GM18909 (cell line): ENCODE data around the gene SERPINC1.
A peak's percentile ranks its signal among the peaks of the same experiment; 100 is the strongest.
"Not testable (repeated sequence)": the region's sequence is repeated elsewhere in the genome, so short reads cannot be mapped to it uniquely, and the experiment has no call there.

Experiments used
- ATAC-seq: cut with Tn5 transposase; IDR thresholded peaks from one replicate; pipeline ENCODE4 v1.9.1; 2021; ENCODE audit warnings: mild to moderate bottlenecking; ENCODE audit not compliant: unreplicated experiment, poor library complexity

SERPINC1 gene

GRCh38 chr1:173894189-173894588 lies 22.9 kb downstream of the SERPINC1 start:
- no peak for ATAC-seq

- ATAC-seq = no peak
Observed at GRCh38 chr1:173893611-173894010, 23.5 kb downstream of the SERPINC1 start.

DNA sequence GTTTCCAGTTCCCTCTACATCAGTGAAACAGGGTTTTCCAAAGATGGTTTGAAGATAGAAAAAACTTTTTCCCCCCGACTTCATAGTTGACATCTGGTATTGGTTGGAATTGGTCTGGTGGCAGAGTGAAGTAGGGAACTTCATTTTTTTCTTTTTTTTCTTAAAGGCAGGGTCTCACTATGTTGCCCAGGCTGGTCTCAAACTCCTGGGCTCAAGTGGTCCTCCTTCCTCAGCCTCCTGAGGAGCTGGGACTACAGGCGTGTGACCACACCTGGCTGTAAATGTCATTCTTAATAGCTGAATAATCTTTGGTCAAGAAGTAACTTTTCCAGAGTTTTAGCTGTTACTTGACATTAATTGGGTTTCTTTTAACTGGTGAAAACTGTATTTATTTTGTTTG lies 27.2 kb downstream of the SERPINC1 start:
- ATAC-seq = no peak

DNA sequence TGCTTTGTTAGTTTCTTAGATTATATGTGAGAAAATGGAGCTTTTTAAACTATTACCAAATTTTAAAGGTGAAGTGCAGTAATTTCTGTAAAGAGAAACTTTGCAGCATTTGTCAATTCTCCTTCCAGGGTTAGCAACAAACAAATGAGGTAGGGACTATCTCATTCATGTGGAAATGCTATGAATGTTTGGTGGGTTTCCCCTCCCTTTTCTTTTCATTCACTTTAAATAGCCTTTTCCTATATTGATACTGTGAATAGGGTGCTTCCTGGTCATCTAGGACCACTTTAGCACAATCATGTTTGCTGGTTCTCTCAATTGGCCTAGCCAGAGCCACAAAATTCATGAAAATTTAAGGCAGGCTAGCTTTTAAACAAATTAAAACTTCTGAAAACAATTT lies 28.4 kb downstream of the SERPINC1 start:
- no peak for ATAC-seq

GRCh38 chr1:173887627-173888026 lies 29.5 kb downstream of the SERPINC1 start:
- no peak for ATAC-seq

- ATAC-seq = no peak
Observed at GRCh38 chr1:173886746-173887611, 30.1 kb downstream of the SERPINC1 start.

- no peak for ATAC-seq
Observed at GRCh38 chr1:173884701-173885100, 32.4 kb downstream of the SERPINC1 start.

DNA sequence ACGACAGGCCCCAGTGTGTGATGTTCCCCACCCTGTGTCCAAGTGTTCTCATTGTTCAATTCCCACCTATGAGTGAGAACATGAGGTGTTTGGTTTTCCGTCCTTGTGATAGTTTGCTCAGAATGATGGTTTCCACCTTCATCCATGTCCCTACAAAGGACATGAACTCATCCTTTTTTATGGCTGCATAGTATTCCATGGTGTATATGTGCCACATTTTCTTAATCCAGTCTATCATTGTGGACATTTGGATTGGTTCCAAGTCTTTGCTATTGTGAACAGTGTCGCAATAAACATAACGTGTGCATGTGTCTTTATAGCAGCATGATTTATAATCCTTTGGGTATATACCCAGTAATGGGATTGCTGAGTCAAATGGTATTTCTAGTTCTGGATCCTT lies 36.0 kb downstream of the SERPINC1 start:
- ATAC-seq = not testable (repeated sequence)

DNA sequence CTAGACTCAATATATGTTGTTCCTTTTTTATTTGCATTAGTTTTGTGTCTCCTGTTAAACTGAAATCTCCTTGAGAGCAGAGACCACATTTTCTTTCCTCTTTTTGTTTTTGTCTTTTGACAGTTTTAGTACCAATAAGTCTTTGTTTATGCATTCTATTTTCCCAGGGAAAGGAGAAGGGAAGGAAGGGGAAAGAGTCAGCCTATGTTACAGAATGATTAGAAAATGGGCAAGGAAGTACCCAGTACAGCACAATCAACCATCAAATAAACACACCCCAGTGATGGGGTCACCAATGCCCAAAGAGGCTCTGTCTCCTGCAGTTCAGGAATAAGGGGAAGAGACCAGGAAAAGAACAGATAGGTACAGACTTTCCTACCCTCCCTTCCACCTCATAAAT lies 38.9 kb downstream of the SERPINC1 start:
- ATAC-seq = no peak

DNA sequence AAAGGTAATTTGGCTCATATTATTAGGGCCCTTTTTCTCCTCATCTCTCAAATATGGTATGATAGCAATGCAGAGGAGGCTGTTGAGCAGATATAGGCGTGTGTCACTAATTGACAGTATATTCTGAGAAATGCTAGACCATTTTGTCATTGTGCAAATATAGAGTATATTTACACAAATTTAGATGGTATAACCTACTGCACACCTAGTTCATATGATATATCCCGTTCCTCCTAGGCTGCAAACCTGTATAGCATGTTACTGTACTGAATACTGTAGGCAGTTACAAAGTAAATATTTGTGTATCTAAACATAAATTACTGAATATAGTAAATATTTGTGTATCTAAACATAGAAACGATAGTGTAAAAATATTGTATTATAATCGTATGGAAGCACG lies 40.4 kb downstream of the SERPINC1 start:
- no peak for ATAC-seq

GRCh38 chr1:173871500-173871899 lies 45.6 kb downstream of the SERPINC1 start:
- ATAC-seq = no peak

GRCh38 chr1:173871091-173871490 lies 46.0 kb downstream of the SERPINC1 start:
- no peak for ATAC-seq

DNA sequence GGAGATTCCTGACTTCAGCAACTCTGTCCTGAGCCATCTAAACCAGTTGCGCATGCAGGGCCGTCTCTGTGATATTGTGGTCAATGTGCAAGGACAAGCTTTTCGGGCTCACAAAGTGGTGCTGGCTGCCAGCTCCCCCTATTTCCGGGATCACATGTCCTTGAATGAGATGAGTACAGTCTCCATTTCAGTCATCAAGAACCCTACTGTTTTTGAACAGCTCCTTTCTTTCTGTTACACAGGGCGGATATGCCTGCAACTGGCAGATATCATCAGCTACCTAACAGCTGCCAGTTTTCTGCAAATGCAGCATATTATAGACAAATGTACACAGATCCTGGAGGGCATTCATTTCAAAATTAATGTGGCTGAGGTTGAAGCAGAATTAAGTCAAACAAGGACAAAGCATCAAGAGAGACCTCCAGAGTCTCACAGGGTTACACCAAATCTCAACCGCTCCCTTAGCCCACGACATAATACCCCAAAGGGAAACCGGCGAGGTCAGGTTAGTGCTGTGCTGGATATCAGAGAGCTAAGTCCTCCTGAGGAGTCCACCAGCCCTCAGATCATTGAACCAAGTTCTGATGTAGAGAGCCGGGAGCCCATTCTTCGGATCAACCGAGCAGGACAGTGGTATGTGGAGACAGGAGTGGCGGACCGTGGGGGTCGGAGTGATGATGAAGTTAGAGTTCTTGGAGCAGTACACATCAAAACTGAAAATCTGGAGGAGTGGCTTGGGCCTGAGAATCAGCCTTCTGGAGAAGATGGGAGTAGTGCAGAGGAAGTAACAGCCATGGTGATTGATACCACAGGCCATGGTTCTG lies 46.7 kb downstream of the SERPINC1 start:
- ATAC-seq = peak; percentile 32

GRCh38 chr1:173869021-173869359 lies 48.1 kb downstream of the SERPINC1 start:
- no peak for ATAC-seq

GRCh38 chr1:173868266-173869020 lies 48.7 kb downstream of the SERPINC1 start, which contains the start of gene ZBTB37:
Gene ZBTB37 (plus strand): TSS chr1:173868380. CDS start chr1:173870226, 1,846 bp downstream.
- ATAC-seq = peak; percentile 62

GRCh38 chr1:173867753-173868265 lies 49.3 kb downstream of the SERPINC1 start, which contains the start of gene GAS5:
Gene GAS5 (minus strand): TSS chr1:173867989.
- ATAC-seq = peak; percentile 70

- no peak for ATAC-seq
Observed at GRCh38 chr1:173867141-173867752, 49.9 kb downstream of the SERPINC1 start.

DNA sequence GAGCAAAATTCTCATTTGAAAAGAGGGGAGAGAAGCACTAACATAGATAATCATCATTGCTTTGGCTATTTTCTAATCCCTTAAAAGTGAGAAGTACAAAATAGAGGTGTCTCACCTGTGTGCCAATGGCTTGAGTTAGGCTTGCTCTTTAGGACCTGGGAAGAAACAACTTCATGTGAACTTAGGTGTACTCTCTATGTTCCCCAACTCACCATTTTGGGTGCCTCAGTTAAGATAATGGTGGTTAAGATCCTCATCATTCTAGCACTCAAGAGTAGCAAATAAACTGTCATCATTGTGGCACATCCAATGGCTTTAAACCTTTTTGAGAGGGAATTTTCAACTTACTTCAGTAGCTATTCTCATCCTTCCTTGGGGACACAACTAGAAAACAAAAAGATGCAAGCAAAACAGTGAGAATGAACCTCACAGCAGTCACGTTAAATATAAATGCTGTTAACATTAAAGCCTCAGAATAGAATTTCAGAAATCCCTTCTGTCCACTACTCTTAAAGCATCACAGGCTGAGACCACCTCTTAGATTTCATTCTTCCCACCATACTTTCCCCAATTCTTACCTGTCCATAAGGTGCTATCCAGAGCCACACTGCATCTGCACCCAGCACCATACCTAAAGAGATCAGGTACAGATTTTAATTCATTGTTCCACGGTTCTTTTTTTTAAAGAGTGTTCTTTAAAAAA lies 50.6 kb downstream of the SERPINC1 start:
- ATAC-seq = no peak

GRCh38 chr1:173865468-173866164 lies 51.5 kb downstream of the SERPINC1 start:
- no peak for ATAC-seq
